A549 (cell line): ENCODE results near the gene CTNNA3.
A peak's percentile ranks its signal among the peaks of the same experiment; 100 is the strongest.

Experiments used
- EP300 ChIP-seq, 2 experiments: fragments of >200 bp; sonication (Bioruptor Twin); formaldehyde crosslinking; IDR thresholded peaks; 2 replicates in 1 of 2; 3 replicates in 1 of 2; pipeline ENCODE4 v1.6.1; 2016 to 2017
- FOSL2 ChIP-seq, 2 experiments: fragments of 450-650 bp in 1 of 2; fragments of >200 bp in 1 of 2; sonication (Bioruptor Twin) in 1 of 2; formaldehyde crosslinking; IDR thresholded peaks; 2 replicates each; pipeline versions ENCODE4 v1.5.0 to v1.6.1; 2016 to 2020; ENCODE audit warnings: mild to moderate bottlenecking in 1 of 2, moderate library complexity in 1 of 2
- MAFK ChIP-seq: fragments of 450-650 bp; IDR thresholded peaks from 2 replicates; pipeline ENCODE4 v1.6.1; 2014; ENCODE audit not compliant: partially characterized antibody
- MYC ChIP-seq: IDR thresholded peaks from 2 replicates; pipeline ENCODE4 v1.6.1; 2012; ENCODE audit warnings: mild to moderate bottlenecking, inconsistent platforms, low read length, improper control_type of control experiment, borderline replicate concordance
- POLR2A ChIP-seq: IDR thresholded peaks from 2 replicates; pipeline ENCODE4 v1.6.1; 2012; ENCODE audit warnings: mild to moderate bottlenecking, low read length
- RAD21 ChIP-seq, 2 experiments: fragments of >200 bp in 1 of 2; sonication (Bioruptor Twin) in 1 of 2; formaldehyde crosslinking in 1 of 2; IDR thresholded peaks in 1 of 2; conservative IDR thresholded peaks in 1 of 2; 2 replicates in 1 of 2; 3 replicates in 1 of 2; pipeline ENCODE4 v1.6.1; 2012 to 2018; ENCODE audit warnings: inconsistent platforms in 1 of 2
- RCOR1 ChIP-seq: fragments of 150-350 bp; IDR thresholded peaks from 2 replicates; pipeline ENCODE4 v1.6.1; 2014; ENCODE audit warnings: antibody characterized with exemption, low read length, low read depth
- TF ChIP-seq, protein P1 (sequence below): fragments of >200 bp; sonication (Bioruptor Twin); formaldehyde crosslinking; IDR thresholded peaks from 3 replicates; pipeline ENCODE4 v1.5.1; 2016

GRCh38 chr10:66366163-66366562 is 1329.8 kb downstream of the CTNNA3 start:
- TF ChIP-seq RCOR1, result no peak
- TF ChIP-seq POLR2A, result no peak
- no peak for TF ChIP-seq EP300 (IDR thresholded peaks at IDR 0.05)
- TF ChIP-seq, protein P1, sequence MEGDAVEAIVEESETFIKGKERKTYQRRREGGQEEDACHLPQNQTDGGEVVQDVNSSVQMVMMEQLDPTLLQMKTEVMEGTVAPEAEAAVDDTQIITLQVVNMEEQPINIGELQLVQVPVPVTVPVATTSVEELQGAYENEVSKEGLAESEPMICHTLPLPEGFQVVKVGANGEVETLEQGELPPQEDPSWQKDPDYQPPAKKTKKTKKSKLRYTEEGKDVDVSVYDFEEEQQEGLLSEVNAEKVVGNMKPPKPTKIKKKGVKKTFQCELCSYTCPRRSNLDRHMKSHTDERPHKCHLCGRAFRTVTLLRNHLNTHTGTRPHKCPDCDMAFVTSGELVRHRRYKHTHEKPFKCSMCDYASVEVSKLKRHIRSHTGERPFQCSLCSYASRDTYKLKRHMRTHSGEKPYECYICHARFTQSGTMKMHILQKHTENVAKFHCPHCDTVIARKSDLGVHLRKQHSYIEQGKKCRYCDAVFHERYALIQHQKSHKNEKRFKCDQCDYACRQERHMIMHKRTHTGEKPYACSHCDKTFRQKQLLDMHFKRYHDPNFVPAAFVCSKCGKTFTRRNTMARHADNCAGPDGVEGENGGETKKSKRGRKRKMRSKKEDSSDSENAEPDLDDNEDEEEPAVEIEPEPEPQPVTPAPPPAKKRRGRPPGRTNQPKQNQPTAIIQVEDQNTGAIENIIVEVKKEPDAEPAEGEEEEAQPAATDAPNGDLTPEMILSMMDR, result no peak
- no peak for TF ChIP-seq MYC
- TF ChIP-seq FOSL2 (IDR thresholded peaks at IDR 0.05), result no peak
- TF ChIP-seq FOSL2 (CRISPR knock-in tag; IDR thresholded peaks at IDR 0.05), result no peak
- peak; percentile 91 for TF ChIP-seq MAFK
- TF ChIP-seq RAD21 (conservative IDR thresholded peaks at IDR 0.05 in 1 of 2, IDR thresholded peaks at IDR 0.05 in 1 of 2), result no peak
